HEK293 (cell line): ENCODE data around the gene OR12D3.

Source experiments
- CTCF ChIA-PET: fragments of 350-600 bp; formaldehyde crosslinking; extraction: SDS; loops from one replicate; lab custom pipeline; 2021; ENCODE audit warnings: antibody characterized with exemption; lab: Yijun Ruan, JAX
- POLR2A ChIA-PET: fragments of 300-600 bp; formaldehyde crosslinking; extraction: SDS; loops from one replicate; lab custom pipeline; 2020; ENCODE audit warnings: antibody characterized with exemption, inconsistent platforms; lab: Yijun Ruan, JAX
- H3K27ac ChIP-seq: fragments of 200-500 bp; sonication (Bioruptor generic); 2 replicates; pipeline ENCODE4 v1.5.1; 2014; ENCODE audit warnings: low read depth, low read length, control low read depth, inconsistent platforms; ENCODE audit errors: extremely low read depth
- H3K36me3 ChIP-seq, 2 experiments: fragments of 200-500 bp in 1 of 2; sonication (Bioruptor generic) in 1 of 2; 1 replicate in 1 of 2; 2 replicates in 1 of 2; pipeline ENCODE4 v1.5.1; 2014 to 2017; ENCODE audit warnings: inconsistent platforms in 2 of 2, low read length in 2 of 2; ENCODE audit not compliant: control insufficient read depth in 2 of 2, insufficient read depth in 1 of 2
- H3K4me1 ChIP-seq: fragments of 200-500 bp; sonication (Bioruptor generic); 2 replicates; pipeline ENCODE4 v1.5.1; 2014; ENCODE audit warnings: mild to moderate bottlenecking, low read length, inconsistent platforms; ENCODE audit not compliant: control insufficient read depth, insufficient read depth
- H3K4me3 ChIP-seq: 2 replicates; pipeline ENCODE4 v1.5.1; 2011; ENCODE audit warnings: low read depth, mild to moderate bottlenecking, control low read depth, low read length, moderate library complexity
- H3K9me3 ChIP-seq: fragments of 200-500 bp; sonication (Bioruptor generic); 2 replicates; pipeline ENCODE4 v1.5.1; 2014; ENCODE audit warnings: low read depth, low read length, inconsistent platforms; ENCODE audit not compliant: control insufficient read depth, insufficient read depth
- INSM2 ChIP-seq: fragments of 450-650 bp; formaldehyde crosslinking; IDR thresholded peaks from 2 replicates; pipeline ENCODE4 v1.5.1; 2016; ENCODE audit warnings: missing biosample characterization, missing genetic modification characterization
- KLF1 ChIP-seq: fragments of 450-650 bp; formaldehyde crosslinking; IDR thresholded peaks from 2 replicates; pipeline ENCODE4 v1.5.1; 2016; ENCODE audit warnings: missing biosample characterization, missing genetic modification characterization
- KLF16 ChIP-seq: fragments of 450-650 bp; formaldehyde crosslinking; IDR thresholded peaks from 2 replicates; pipeline ENCODE4 v1.5.1; 2017; ENCODE audit warnings: missing biosample characterization, missing genetic modification characterization
- YY1 ChIP-seq: fragments of 450-650 bp; formaldehyde crosslinking; IDR thresholded peaks from 2 replicates; pipeline ENCODE4 v1.5.1; 2018; ENCODE audit warnings: missing biosample characterization, missing genetic modification characterization
- ZNF146 ChIP-seq: fragments of 450-650 bp; formaldehyde crosslinking; IDR thresholded peaks from 2 replicates; pipeline ENCODE4 v1.5.1; 2016; ENCODE audit warnings: missing biosample characterization, missing genetic modification characterization
- ZNF280C ChIP-seq: fragments of 450-650 bp; formaldehyde crosslinking; IDR thresholded peaks from 2 replicates; pipeline ENCODE4 v1.5.1; 2016; ENCODE audit warnings: missing biosample characterization, missing genetic modification characterization
- ZNF302 ChIP-seq: fragments of 450-650 bp; formaldehyde crosslinking; IDR thresholded peaks from 2 replicates; pipeline ENCODE4 v1.5.1; 2016; ENCODE audit warnings: missing biosample characterization, missing genetic modification characterization, low read depth
- ZNF423 ChIP-seq: fragments of 450-650 bp; formaldehyde crosslinking; IDR thresholded peaks from 2 replicates; pipeline ENCODE4 v1.5.1; 2016; ENCODE audit warnings: missing biosample characterization, missing genetic modification characterization
- ZNF514 ChIP-seq: fragments of 450-650 bp; formaldehyde crosslinking; IDR thresholded peaks from 2 replicates; pipeline ENCODE4 v1.5.1; 2016; ENCODE audit warnings: missing biosample characterization, missing genetic modification characterization
- ZNF521 ChIP-seq: fragments of 450-650 bp; formaldehyde crosslinking; IDR thresholded peaks from 2 replicates; pipeline ENCODE4 v1.5.1; 2017; ENCODE audit warnings: missing biosample characterization, mild to moderate bottlenecking, missing genetic modification characterization
- ZNF561 ChIP-seq: fragments of 450-650 bp; IDR thresholded peaks from 2 replicates; pipeline ENCODE4 v1.5.1; 2018; ENCODE audit warnings: missing biosample characterization, missing genetic modification characterization, borderline replicate concordance
- ZNF585B ChIP-seq: fragments of 450-650 bp; formaldehyde crosslinking; IDR thresholded peaks from 2 replicates; pipeline ENCODE4 v1.5.1; 2016; ENCODE audit warnings: missing biosample characterization, missing genetic modification characterization
- ZNF596 ChIP-seq: fragments of 450-650 bp; IDR thresholded peaks from 2 replicates; pipeline ENCODE4 v1.5.0; 2018; ENCODE audit warnings: missing biosample characterization, mild to moderate bottlenecking, missing genetic modification characterization, moderate library complexity
- ZNF768 ChIP-seq: fragments of 450-650 bp; formaldehyde crosslinking; IDR thresholded peaks from 2 replicates; pipeline ENCODE4 v1.5.1; 2018; ENCODE audit warnings: missing biosample characterization, mild to moderate bottlenecking, missing genetic modification characterization
- TF ChIP-seq, protein P1 (sequence below): fragments of 450-650 bp; formaldehyde crosslinking; IDR thresholded peaks from 2 replicates; pipeline ENCODE4 v1.5.1; 2016; ENCODE audit warnings: missing biosample characterization, missing genetic modification characterization, borderline replicate concordance
- TF ChIP-seq, protein P2 (sequence below): fragments of 450-650 bp; formaldehyde crosslinking; IDR thresholded peaks from 2 replicates; pipeline ENCODE4 v1.5.1; 2016; ENCODE audit warnings: missing biosample characterization, missing genetic modification characterization
- TF ChIP-seq, protein P3 (sequence below): fragments of 450-650 bp; formaldehyde crosslinking; optimal IDR thresholded peaks from 2 replicates; pipeline ENCODE3; 2016; ENCODE audit warnings: missing biosample characterization, mild to moderate bottlenecking, missing genetic modification characterization

The OR12D3 gene

DNA sequence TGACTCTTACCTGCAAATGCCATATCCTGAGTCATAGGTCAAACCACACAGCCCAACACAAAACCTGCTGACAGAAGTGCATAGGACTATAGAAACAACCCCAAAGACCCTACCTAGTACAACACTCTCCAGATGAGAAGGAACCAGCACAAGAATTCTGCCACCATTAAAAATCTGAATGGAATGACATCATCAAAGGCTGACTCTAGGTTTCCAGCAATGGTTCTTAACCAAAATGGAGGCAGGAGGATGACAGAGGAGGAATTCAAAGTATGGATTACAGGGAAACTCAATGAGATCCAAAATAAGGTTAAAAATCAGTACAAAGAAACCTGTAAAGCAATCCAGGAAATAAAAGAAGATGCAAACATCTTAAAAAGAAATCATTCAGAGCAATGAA, 42.4 kb downstream of the OR12D3 start (continued):
- TF ChIP-seq, protein P1, sequence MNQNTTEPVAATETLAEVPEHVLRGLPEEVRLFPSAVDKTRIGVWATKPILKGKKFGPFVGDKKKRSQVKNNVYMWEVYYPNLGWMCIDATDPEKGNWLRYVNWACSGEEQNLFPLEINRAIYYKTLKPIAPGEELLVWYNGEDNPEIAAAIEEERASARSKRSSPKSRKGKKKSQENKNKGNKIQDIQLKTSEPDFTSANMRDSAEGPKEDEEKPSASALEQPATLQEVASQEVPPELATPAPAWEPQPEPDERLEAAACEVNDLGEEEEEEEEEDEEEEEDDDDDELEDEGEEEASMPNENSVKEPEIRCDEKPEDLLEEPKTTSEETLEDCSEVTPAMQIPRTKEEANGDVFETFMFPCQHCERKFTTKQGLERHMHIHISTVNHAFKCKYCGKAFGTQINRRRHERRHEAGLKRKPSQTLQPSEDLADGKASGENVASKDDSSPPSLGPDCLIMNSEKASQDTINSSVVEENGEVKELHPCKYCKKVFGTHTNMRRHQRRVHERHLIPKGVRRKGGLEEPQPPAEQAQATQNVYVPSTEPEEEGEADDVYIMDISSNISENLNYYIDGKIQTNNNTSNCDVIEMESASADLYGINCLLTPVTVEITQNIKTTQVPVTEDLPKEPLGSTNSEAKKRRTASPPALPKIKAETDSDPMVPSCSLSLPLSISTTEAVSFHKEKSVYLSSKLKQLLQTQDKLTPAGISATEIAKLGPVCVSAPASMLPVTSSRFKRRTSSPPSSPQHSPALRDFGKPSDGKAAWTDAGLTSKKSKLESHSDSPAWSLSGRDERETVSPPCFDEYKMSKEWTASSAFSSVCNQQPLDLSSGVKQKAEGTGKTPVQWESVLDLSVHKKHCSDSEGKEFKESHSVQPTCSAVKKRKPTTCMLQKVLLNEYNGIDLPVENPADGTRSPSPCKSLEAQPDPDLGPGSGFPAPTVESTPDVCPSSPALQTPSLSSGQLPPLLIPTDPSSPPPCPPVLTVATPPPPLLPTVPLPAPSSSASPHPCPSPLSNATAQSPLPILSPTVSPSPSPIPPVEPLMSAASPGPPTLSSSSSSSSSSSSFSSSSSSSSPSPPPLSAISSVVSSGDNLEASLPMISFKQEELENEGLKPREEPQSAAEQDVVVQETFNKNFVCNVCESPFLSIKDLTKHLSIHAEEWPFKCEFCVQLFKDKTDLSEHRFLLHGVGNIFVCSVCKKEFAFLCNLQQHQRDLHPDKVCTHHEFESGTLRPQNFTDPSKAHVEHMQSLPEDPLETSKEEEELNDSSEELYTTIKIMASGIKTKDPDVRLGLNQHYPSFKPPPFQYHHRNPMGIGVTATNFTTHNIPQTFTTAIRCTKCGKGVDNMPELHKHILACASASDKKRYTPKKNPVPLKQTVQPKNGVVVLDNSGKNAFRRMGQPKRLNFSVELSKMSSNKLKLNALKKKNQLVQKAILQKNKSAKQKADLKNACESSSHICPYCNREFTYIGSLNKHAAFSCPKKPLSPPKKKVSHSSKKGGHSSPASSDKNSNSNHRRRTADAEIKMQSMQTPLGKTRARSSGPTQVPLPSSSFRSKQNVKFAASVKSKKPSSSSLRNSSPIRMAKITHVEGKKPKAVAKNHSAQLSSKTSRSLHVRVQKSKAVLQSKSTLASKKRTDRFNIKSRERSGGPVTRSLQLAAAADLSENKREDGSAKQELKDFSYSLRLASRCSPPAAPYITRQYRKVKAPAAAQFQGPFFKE, result no peak

DNA sequence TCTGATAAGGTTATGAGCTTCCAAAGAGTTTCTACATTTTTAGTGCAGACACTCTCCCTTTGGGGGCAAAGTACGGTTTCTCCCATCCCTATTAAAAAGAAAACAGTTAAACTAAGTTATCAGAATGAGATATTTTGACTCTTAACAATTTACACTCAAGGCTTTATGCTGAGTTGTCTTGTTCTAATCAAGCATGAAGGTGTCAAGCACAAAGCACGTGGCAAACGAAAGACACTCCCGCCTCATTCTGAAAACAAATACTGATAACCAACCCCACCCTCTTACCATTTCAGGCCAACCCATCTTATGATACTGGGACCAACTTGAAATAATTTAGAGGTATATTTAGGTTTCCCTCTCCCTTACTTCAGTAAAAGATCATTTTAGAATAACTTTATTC, 49.3 kb downstream of the OR12D3 start:
- no peaks in the 10 kb centered on the region for H3K4me1 ChIP-seq
- TF ChIP-seq YY1 (tag by site-specific recombination) (no peak), KLF1 (tag by site-specific recombination) (no peak), KLF16 (tag by site-specific recombination) (no peak), ZNF146 (no peak), ZNF585B (tag by site-specific recombination) (no peak), ZNF596 (tag by site-specific recombination) (no peak), ZNF514 (no peak), ZNF423 (tag by site-specific recombination) (no peak), ZNF302 (no peak), ZNF521 (tag by site-specific recombination) (no peak), ZNF280C (tag by site-specific recombination) (no peak), INSM2 (tag by site-specific recombination) (no peak), ZNF561 (no peak), ZNF768 (tag by site-specific recombination) (no peak)
- TF ChIP-seq, protein P2, sequence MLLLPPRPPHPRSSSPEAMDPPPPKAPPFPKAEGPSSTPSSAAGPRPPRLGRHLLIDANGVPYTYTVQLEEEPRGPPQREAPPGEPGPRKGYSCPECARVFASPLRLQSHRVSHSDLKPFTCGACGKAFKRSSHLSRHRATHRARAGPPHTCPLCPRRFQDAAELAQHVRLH (tag by site-specific recombination), result no peak
- TF ChIP-seq, protein P3, sequence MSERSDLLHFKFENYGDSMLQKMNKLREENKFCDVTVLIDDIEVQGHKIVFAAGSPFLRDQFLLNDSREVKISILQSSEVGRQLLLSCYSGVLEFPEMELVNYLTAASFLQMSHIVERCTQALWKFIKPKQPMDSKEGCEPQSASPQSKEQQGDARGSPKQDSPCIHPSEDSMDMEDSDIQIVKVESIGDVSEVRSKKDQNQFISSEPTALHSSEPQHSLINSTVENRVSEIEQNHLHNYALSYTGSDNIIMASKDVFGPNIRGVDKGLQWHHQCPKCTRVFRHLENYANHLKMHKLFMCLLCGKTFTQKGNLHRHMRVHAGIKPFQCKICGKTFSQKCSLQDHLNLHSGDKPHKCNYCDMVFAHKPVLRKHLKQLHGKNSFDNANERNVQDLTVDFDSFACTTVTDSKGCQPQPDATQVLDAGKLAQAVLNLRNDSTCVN (tag by site-specific recombination), result no peak
- TF ChIP-seq, all 188 proteins: peak for 0
- CTCF ChIA-PET, result interaction anchor here (0.6 kb wide), 1 partner anchor 42 kb away, joined by 3 read pairs; no protein-coding TSS in a partner anchor
- H3K27ac ChIP-seq, result no peak overlapping the region
- H3K9me3 ChIP-seq, result no peaks in the 10 kb centered on the region
- no peaks in the 10 kb centered on the region for H3K36me3 ChIP-seq
- POLR2A ChIA-PET, result no interaction called here
- H3K4me3 ChIP-seq, result no peak overlapping the region
